GM12873 (cell line): ENCODE measurements around the gene PLEKHN1.

ENCODE experiments used
- TF ChIP-seq, protein P1 (sequence below): IDR thresholded peaks from 2 replicates; pipeline ENCODE4 v1.5.1; 2012; ENCODE audit warnings: low read depth, mild to moderate bottlenecking, moderate library complexity, low read length, control low read depth; ENCODE audit not compliant: insufficient read depth; ENCODE audit errors: missing control alignments

The PLEKHN1 gene

DNA sequence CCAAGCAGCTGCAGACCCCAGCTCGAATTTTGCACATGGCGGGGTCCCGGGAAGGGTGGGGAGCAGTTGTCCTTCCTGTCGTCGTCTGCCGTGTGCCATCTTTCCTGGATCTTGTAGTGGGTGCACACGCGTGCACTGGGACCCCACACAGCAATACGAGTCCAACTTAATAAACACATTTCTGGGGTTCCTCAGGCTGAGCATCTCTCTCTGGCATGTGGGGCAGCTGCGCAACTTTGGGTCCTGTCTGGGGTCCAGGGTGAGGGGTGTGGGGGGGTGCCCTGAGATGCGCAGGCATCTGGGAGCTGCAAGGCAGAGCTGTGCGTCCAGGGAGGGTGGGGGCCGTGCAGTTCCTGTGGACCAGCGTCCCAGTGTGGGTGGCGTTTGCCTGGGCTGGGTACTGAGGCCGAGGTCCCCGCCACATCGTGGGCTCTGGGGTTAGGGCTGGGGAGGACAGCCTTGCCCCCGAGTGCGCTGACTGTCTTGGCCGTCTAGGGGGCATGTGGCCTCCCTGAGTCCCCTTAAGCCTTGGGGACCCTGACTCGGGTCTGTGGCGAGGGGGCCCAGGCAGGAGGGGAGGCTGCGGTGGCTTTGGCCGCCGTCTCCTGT, 652 bp upstream of the PLEKHN1 start:
- TF ChIP-seq, protein P1, sequence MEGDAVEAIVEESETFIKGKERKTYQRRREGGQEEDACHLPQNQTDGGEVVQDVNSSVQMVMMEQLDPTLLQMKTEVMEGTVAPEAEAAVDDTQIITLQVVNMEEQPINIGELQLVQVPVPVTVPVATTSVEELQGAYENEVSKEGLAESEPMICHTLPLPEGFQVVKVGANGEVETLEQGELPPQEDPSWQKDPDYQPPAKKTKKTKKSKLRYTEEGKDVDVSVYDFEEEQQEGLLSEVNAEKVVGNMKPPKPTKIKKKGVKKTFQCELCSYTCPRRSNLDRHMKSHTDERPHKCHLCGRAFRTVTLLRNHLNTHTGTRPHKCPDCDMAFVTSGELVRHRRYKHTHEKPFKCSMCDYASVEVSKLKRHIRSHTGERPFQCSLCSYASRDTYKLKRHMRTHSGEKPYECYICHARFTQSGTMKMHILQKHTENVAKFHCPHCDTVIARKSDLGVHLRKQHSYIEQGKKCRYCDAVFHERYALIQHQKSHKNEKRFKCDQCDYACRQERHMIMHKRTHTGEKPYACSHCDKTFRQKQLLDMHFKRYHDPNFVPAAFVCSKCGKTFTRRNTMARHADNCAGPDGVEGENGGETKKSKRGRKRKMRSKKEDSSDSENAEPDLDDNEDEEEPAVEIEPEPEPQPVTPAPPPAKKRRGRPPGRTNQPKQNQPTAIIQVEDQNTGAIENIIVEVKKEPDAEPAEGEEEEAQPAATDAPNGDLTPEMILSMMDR: no peak

DNA sequence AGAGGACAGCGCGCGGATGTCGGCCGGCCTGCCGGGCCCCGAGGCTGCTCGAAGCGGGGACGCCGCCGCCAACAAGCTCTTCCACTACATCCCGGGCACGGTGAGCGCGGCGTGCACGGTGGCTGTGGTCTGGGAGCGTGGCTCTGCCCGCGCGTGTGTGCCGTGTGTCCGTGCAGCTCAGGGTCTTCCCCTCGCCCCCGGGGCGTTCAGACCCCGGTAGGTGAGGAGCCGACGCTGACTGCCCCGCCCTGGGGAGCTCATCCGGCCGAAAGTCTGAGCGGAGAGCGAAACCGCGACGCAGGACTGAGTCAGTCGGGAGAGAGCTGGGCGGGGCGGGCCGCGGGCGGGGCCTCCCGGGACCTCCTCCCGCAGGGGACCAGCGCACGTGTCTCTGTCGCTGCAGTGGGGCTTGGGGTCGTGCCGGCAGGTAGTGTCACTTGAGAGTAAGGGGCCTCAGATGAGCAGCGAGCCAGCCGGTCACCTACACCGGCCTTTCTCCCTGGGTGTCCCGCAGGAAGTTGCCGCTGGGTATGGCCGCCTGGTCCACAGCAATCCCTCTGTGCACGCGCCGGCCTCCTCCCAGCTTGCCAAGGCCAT, 520 bp downstream of the PLEKHN1 start:
- TF ChIP-seq, protein P1: no peak

DNA sequence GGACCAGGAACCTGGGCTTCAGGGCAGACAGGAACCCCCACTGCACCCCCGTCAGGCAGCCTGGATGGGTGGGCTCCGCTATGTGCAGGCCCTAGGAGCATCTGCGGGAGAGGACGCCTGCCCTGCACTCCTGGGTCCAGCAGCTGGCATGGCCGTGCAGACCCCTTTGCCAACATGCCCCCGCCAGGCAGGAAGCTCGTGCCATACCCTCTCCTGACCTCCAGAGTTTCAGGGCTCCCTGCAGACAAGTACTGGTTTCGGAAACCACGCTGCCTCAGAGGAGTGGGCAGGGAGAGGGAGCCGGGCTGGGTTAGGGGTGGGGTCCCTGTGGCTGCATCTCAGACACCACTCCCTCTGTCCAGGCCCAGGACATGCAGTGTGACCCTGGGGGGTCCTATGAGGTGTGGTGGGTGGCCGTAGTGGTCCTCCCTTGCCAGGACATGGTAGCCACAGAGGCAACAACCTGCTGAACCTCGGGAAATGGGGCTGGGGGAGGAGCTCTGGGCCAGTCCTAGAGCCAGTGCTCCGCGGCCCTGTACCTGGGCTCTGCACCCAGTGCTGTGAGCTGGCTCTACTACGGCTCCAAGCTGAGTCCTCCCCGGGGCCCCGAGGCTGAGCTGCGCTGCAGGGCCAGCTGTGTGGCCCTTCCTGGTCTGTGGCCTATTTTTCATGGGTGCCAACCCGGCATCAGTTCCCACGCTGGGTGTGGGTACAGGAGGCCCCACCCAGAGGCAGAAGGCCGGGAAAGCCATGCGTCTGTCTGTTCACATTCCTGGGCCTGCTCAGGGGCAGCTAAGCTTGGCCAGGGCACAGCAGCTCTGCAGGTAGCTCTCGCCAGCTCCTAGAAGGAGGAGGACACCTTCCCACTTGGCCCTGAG, 1.4 kb downstream of the PLEKHN1 start:
- TF ChIP-seq, protein P1: no peak

DNA sequence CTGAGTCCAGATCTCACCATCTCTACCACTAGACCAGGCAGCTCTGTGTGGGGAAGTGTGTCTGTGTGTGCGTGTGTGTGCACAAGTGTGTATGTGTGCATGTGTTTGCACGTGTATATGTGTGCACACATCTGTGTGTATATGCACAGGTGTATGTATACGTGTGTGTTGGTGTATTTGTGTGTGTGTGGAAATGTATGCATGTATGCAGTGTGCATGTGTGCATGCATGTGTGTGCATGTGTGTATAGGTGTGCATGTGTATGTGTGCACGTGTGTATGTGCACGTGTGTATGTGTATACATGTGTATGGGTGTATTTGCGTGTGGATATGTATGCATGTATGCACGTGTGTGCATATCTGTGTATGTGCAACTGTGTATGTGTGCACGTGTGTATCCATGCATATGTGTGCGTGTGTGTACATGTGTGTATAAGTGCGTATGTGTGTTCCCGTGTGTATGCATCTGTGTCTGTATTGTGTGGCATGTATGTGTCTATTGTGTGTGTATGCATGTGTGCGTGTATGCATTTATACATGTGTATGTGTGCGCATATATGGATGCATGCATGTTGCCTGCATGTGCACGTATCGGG, 3.1 kb downstream of the PLEKHN1 start:
- TF ChIP-seq, protein P1: no peak

DNA sequence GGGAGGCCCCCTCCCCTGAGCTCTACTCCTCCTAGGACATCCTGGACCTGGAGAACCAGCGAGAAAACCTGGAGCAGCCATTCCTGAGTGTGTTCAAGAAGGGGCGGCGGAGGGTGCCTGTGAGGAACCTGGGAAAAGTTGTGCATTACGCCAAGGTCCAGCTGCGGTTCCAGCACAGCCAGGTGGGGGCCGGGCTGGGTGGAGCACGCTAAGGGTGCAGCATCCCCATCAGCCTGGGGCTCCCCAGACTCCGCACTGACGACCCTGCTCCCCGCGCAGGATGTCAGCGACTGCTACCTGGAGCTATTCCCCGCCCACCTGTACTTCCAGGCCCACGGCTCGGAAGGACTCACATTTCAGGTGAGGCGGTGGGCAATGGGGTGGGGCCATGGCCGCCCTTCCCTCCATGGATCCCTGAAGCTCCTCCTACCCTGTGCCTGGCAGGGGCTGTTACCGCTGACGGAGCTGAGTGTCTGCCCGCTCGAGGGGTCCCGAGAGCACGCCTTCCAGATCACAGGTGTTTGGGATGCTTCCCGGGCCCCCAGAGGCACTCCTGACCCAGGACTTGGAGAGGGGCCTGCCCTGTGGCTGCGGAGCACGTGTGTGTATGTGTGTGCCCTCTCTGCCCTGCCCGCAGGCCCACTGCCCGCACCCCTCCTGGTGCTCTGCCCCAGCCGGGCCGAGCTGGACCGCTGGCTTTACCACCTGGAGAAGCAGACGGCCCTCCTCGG, 4.1 kb downstream of the PLEKHN1 start:
- TF ChIP-seq, protein P1: no peak

DNA sequence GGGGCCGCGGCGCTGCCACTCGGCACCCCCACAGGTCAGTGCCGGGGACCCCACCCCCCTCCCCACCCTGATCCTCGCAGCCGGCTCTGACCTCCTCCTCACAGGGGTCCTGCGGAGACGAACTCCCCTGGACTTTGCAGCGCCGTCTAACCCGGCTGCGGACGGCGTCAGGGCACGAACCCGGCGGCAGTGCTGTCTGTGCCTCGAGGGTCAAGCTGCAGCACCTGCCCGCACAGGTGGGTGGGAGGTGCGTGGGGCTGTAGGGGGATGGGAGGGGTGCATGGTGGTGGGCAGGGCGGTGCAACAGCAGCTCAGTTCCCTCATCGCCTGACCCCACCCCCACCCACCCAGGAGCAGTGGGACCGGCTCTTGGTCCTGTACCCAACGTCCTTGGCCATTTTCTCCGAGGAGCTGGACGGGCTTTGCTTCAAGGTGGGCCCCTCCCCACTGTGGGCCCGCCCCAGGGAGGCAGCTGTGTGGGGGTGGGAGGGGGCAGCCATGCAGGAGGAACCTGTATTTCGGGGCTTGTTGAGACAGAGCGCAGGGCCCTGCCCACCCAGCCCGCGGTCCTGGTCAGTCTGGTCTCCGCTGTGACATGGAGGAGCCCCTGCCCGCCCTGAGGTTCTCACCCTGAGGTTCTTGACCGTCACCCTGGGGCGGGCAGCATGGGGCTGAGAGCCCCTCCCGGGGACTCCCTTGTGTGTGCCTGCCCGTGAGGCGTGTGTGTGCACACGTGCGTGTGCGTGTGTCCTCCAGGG, 4.9 kb downstream of the PLEKHN1 start:
- TF ChIP-seq, protein P1: no peak
